Lower leg skin (tissue), 4 donors: Measurements from ENCODE around the gene ROS1. TPM values are rescaled to one million over a fixed set of nuclear protein-coding genes. Genes with fewer than 3 reads are reported as not detected.

ENCODE experiments used
- DNase-seq, 2 donors: peaks; one replicate each; pipeline ENCODE4 v3.0.0-alpha.2; 2019; ENCODE audit warnings: low spot score in 2 of 2
- H3K4me3 ChIP-seq: fragments of 200-600 bp; sonication (generic); 2 replicates; pipeline ENCODE4 v1.5.1; 2017; ENCODE audit warnings: mild to moderate bottlenecking, low read depth; ENCODE audit not compliant: poor library complexity, severe bottlenecking
- CTCF ChIP-seq, 3 donors: fragments of 450-650 bp; IDR thresholded peaks; one replicate each; pipeline ENCODE4 v1.5.1; 2016; ENCODE audit warnings: antibody characterized with exemption in 3 of 3, mild to moderate bottlenecking in 3 of 3, moderate library complexity in 2 of 3
- POLR2A ChIP-seq, 2 donors: fragments of 450-650 bp; IDR thresholded peaks; one replicate each; pipeline ENCODE4 v1.6.1; 2016 to 2017; ENCODE audit warnings: antibody characterized with exemption in 2 of 2, mild to moderate bottlenecking in 1 of 2, moderate library complexity in 1 of 2
- WGBS, 2 donors: methylation state at CpG; one replicate each; pipeline ENCODE4 v1.1.5; 2018; 5-methylcytosine and 5-hydroxymethylcytosine counted together
- intact Hi-C: fragments of 100-400 bp; cut with DNase I; formaldehyde crosslinking; loops from one replicate; pipeline ENCODE4 v1.15.0; 2023; ENCODE audit warnings: low total_unique reads
- total RNA-seq, 4 donors: library from RNA; depleted of rRNA; stranded (reverse); fragments of >200 nt; gene quantifications; one replicate each; pipeline ENCODE4 v1.1.0, GENCODE V29; 2016

ROS1 gene
- total RNA-seq, 4 donors from 2014 or later, result 0.11 to 1.3 (median 0.78) TPM

- DNase-seq, result no peak
- H3K4me3 ChIP-seq, result no peak overlapping the region
- TF ChIP-seq CTCF (IDR thresholded peaks at IDR 0.05) (no peak), POLR2A (IDR thresholded peaks at IDR 0.05) (no peak)
- intact Hi-C loops, result no loop called here
- WGBS, 2 donors, result 71 to 73% methylated on average over 3 of the region's 3 CpGs
Observed at GRCh38 chr6:117311310-117311709, 114.4 kb downstream of the ROS1 start.

DNA sequence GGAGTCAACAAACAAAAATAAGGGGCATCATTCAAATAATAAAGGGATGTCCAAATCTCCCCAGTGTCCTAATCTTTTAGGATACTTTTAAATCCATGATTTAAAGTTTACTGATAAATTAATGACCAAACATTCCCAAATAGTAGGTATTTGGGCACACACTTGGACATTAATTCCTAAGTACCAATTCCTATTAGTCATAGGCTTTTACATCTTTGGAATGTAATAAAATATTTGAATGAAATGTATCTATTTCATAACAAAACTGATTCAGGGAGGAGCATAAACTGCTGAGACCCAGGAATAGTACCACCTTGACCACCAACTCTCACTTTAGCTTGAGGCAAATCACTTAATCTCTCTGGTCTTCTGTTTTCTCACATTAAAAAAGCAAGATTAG lies 116.1 kb downstream of the ROS1 start:
- no peak for DNase-seq
- intact Hi-C loops, result no loop called here
- TF ChIP-seq POLR2A (IDR thresholded peaks at IDR 0.05), result no peak
- no peak for TF ChIP-seq CTCF (IDR thresholded peaks at IDR 0.05)
- H3K4me3 ChIP-seq, result no peak overlapping the region

DNA sequence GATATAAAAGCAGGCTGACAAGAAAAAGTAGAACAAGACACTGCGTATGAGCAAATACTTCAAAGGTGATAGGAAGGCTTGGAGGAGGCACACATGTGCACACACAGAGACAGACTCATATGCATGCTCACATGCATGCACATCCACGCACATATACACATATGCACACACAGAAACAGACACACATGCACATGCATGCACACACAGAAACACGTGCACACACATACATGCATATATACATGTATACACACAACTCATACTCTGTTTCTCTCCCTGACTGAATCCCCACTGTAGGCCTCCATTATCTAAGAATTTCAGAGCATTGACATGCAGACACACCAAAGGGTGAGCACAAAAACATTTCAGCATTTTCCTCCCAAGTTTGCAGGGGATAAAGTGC lies 116.7 kb downstream of the ROS1 start:
- no peak for DNase-seq
- H3K4me3 ChIP-seq, result no peak overlapping the region
- intact Hi-C loops, result no loop called here
- TF ChIP-seq CTCF (IDR thresholded peaks at IDR 0.05) (no peak), POLR2A (IDR thresholded peaks at IDR 0.05) (no peak)
- WGBS, 2 donors, result 82 to 84% methylated on average over 3 of the region's 3 CpGs

- intact Hi-C loops, result no loop called here
Observed at GRCh38 chr6:117307655-117308054, 118.1 kb downstream of the ROS1 start.

DNA sequence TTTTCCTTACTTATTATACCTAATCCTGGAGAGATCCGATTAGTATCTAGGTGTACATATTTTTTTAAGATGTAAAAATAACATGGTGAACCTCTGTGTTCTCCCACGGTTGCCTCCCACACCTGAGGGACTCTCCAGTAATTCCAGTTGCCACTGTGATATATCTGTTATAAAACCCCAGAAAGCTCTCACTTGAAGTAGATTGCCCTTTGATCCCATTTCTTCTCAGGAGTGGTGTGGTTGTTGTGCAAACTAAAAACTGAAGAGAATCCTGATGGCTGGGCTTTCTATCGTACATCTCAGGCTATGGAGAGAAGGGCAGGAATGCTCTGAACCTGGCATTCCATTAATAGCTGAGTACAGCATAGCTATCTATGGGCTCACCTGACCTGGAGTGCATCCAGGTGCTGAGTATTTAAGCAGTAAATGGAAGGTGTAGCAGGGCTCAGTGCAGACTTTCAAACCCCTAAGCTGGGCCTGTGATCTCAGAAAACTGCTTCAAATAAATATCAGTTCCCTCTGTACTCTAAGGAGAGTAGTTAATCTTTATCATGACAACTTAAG lies 119.4 kb downstream of the ROS1 start:
- H3K4me3 ChIP-seq, result no peak overlapping the region
- WGBS, 2 donors, result 41 to 49% methylated on average over 3 of the region's 3 CpGs
- intact Hi-C loops, result no loop called here
- no peak for DNase-seq
- no peak for TF ChIP-seq CTCF (IDR thresholded peaks at IDR 0.05)
- TF ChIP-seq POLR2A (IDR thresholded peaks at IDR 0.05), result no peak

More at GRCh38 chr6:117307655-117308054, 118.1 kb downstream of the ROS1 start:
- no peak overlapping the region for H3K4me3 ChIP-seq
- 92 to 96% methylated on average over 3 of the region's 3 CpGs for WGBS, 2 donors
- TF ChIP-seq CTCF (IDR thresholded peaks at IDR 0.05) (no peak), POLR2A (IDR thresholded peaks at IDR 0.05) (no peak)
- no peak for DNase-seq

GRCh38 chr6:117304446-117304845 lies 121.3 kb downstream of the ROS1 start:
- 85 to 94% methylated on average over 2 of the region's 2 CpGs for WGBS, 2 donors
- no peak for DNase-seq

More at GRCh38 chr6:117304446-117304845, 121.3 kb downstream of the ROS1 start:
- no peak overlapping the region for H3K4me3 ChIP-seq
- TF ChIP-seq CTCF (IDR thresholded peaks at IDR 0.05) (no peak), POLR2A (IDR thresholded peaks at IDR 0.05) (no peak)
- intact Hi-C loops, result no loop called here
